SJCRH30 (cell line): ENCODE results near the gene KLF3. TPM values are rescaled to one million over a fixed set of nuclear protein-coding genes. Genes with fewer than 3 reads are reported as not detected.
A peak's percentile ranks its signal among the peaks of the same experiment; 100 is the strongest.

Source experiments
- DNase-seq, 2 experiments: peaks; one replicate each; pipeline ENCODE4 v3.0.0-alpha.2; 2015 to 2020
- H3K27ac ChIP-seq: fragments of 250-450 bp; sonication (Bioruptor Pico); 2 replicates; pipeline ENCODE4 v1.5.1; 2020; ENCODE audit warnings: mild to moderate bottlenecking, moderate library complexity
- H3K27me3 ChIP-seq: fragments of 250-450 bp; sonication (Bioruptor Pico); 2 replicates; pipeline ENCODE4 v1.5.1; 2020; ENCODE audit warnings: mild to moderate bottlenecking, moderate library complexity
- H3K36me3 ChIP-seq: fragments of 250-450 bp; sonication (Bioruptor Pico); 2 replicates; pipeline ENCODE4 v1.5.1; 2020; ENCODE audit warnings: mild to moderate bottlenecking, moderate library complexity
- H3K4me1 ChIP-seq: fragments of 250-450 bp; sonication (Bioruptor Pico); 2 replicates; pipeline ENCODE4 v1.5.1; 2020; ENCODE audit warnings: mild to moderate bottlenecking, moderate library complexity
- H3K4me3 ChIP-seq: fragments of 250-450 bp; sonication (Bioruptor Pico); 2 replicates; pipeline ENCODE4 v1.5.1; 2020; ENCODE audit warnings: mild to moderate bottlenecking, moderate library complexity
- H3K9me3 ChIP-seq: fragments of 250-450 bp; sonication (Bioruptor Pico); replicated peaks from 2 replicates; pipeline ENCODE4 v1.5.1; 2020; ENCODE audit warnings: mild to moderate bottlenecking, moderate library complexity
- total RNA-seq: library from RNA; depleted of rRNA; stranded (reverse); fragments of >200 nt; shearing (Covaris generic); gene quantifications from 2 replicates; pipeline ENCODE4 v1.2.3, GENCODE V29; 2014

The KLF3 gene
- total RNA-seq, 1 experiment from 2014 or later = 25.9 TPM

DNA sequence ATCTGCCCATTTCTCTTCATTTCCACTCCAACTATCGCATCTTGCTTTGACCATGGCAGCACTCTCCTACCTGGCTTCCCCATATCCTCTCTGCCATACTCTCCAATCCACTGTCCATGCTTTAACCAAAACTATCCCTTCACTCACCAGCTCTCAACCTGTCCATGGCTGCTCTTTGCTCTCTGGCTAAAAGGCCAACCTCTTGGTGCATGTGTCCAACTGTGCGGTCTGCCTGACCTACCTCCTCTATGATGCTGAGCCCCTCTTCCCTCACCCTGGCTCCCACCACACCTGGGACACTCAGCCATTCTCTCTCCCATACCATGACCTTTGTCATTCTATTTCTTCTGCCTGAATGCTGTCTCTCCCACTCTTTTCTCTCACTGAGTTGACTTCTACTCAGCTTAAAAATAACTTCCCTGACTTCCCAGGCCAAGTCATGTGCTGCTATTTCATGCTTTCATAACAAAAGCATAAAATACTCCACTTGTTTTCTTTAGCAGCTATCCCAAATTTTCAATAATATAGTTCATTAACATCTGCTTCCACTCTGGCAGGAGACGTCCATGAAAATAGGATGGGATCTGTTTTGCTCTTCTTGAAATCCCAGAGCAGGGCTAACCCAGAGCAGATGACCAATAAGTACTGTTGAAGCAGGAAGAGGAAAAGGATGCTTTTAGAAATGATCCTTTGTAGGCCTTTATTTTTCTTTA is 29.8 kb upstream of the KLF3 start:
- H3K9me3 ChIP-seq = no peaks in the 10 kb centered on the region
- H3K27ac ChIP-seq = no peak overlapping the region
- no peak for DNase-seq
- no peaks in the 10 kb centered on the region for H3K36me3 ChIP-seq
- no peaks in the 10 kb centered on the region for H3K4me1 ChIP-seq
- 0 out of 2 replicates have a peak, but pooled peaks cover 4% of the 10 kb centered on the region for H3K27me3 ChIP-seq
- H3K4me3 ChIP-seq = no peak overlapping the region

DNA sequence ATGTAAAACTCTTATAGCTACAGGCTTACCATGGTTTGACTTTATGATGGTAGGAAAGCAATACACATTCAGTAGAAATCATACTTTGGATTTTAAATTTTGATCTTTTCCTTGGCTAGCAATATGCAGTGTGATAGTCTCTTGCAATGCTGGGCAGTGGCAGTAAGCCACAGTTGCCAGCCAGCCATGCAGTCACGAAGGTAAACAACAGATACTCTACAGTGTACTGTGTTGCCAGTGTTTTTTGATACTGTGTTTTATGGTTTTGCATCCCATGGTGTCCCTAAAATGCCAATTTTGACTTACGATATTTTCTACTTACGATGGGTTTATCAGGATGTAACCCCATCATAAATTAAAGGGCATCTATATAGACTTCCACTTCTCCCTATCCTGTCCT is 24.8 kb upstream of the KLF3 start:
- no peak for DNase-seq

DNA sequence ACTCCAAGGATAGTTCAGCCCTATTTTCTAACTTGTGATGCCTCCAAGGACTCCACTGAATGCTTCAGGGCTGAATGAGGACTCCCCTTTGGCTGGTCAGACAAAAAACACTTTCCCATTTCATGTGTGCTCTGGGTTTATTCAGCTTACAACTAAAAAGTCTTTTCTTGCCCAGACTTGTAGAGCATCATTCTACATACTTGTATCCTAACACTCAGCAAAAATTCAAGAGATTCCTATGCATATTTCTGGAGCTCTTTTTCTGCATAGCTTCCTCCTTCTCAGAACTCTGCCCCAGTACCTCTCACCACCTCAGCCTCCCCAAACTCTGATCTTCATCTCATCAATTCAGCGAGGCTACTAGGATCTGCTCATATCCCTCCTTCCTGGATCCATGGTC is 22.2 kb upstream of the KLF3 start:
- no peaks in the 10 kb centered on the region for H3K36me3 ChIP-seq
- H3K27ac ChIP-seq = no peak overlapping the region
- H3K4me1 ChIP-seq = no peaks in the 10 kb centered on the region
- no peaks in the 10 kb centered on the region for H3K27me3 ChIP-seq
- DNase-seq = no peak
- no peak overlapping the region for H3K4me3 ChIP-seq
- H3K9me3 ChIP-seq = no peaks in the 10 kb centered on the region

More for the DNA sequence above, 24.8 kb upstream of the KLF3 start:
- no peak overlapping the region for H3K4me3 ChIP-seq
- no peaks in the 10 kb centered on the region for H3K27me3 ChIP-seq
- H3K4me1 ChIP-seq = no peaks in the 10 kb centered on the region
- H3K9me3 ChIP-seq = no peaks in the 10 kb centered on the region
- H3K27ac ChIP-seq = no peak overlapping the region
- H3K36me3 ChIP-seq = no peaks in the 10 kb centered on the region

DNA sequence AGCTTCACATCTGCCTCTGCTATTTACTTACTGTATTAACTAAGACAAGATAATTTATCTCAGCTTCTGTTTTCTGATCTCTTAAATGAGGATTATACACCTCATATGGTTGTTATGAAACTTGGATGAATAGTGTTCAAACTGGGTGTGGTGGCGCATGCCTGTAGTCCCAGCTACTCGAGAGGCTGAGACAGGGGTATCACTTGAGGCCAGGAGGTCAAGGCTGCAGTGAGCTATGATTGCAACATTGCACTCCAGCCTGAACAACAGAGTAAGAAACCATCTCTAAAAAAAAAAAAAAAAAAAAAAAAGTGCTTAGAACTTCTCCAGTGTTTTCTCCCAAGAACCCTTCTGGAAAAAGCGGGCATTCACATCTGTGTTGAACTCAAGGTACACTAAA is 19.8 kb upstream of the KLF3 start:
- Histone ChIP-seq H3K27ac (no peak overlapping the region), H3K9me3 (no peaks in the 10 kb centered on the region), H3K36me3 (no peaks in the 10 kb centered on the region), H3K4me1 (no peaks in the 10 kb centered on the region), H3K27me3 (no peaks in the 10 kb centered on the region), H3K4me3 (no peak overlapping the region)
- no peak for DNase-seq

DNA sequence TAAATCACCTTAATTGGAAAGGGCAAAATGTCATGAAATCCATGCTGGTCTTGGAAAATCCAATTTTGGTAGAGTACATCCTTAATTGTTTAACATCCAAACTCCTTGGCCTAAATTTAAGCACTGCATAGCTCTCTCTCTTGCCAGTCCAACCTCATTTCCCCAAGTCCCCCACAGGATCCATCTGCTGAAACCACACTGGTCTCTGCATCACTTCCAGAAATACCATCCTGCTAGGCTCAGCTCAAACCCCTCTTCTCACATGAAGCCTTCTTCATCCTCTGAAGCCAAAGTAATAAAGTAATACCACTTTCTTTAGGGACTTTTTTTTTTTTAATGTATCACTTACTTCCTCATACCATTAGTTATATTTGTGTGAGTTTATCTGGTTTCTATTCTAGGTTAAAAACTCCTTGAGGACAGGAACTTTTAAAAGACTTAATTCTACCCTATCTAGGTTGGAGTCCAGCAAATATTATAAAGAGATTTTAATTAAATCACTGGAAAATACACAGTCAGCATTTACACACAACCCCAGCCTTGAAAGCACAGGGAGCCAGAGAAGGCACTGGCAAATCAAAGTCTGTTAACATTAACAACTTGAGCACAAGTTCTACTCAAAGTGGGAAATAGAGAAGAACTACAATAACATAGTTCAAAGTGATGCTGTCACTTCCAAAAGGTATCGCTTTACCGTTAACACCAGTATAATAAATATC is 16.7 kb upstream of the KLF3 start:
- no peaks in the 10 kb centered on the region for H3K27me3 ChIP-seq
- no peak overlapping the region for H3K4me3 ChIP-seq
- H3K27ac ChIP-seq = no peak overlapping the region
- H3K36me3 ChIP-seq = no peaks in the 10 kb centered on the region
- DNase-seq = no peak
- no peaks in the 10 kb centered on the region for H3K9me3 ChIP-seq
- H3K4me1 ChIP-seq = no peaks in the 10 kb centered on the region

DNA sequence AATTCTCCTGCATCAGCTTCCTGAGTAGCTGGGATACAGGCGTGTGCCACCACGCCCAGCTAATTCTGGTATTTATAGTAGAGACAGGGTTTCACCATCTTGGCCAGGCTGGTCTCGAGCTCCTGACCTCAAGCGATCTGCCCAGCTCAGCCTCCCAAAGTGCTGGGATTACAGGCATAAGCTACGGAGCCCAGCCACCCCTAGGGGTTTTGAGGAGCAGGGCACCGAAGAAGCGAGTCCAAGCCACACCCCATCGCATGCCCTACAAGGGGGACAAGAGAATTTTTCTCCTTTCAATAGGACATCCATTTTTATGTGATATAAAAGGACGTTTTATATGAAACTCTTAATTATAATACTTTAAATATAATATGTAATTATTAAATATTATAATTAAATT is 13.9 kb upstream of the KLF3 start:
- Histone ChIP-seq H3K36me3 (no peaks in the 10 kb centered on the region), H3K27me3 (no peaks in the 10 kb centered on the region), H3K4me3 (no peak overlapping the region), H3K9me3 (no peaks in the 10 kb centered on the region), H3K27ac (no peak overlapping the region), H3K4me1 (no peaks in the 10 kb centered on the region)
- no peak for DNase-seq

DNA sequence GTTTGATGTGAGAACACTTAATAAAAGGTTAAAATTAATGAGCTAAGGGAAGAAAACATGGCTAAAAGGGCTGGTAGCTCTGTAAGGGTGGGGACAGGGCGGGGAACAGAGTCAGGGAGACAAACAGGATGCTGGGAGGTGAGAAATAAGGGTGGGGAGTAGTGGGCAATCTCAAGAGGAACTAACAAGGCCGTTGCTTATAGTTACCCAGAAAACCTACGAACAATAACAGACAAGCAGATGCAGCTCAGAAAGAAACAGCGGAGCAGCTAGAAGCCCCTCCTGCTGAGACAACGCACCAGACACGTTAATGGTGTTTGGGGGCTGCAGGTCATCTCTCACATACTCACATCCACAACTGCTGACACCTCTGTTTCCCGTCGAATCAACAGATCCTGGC is 9.7 kb upstream of the KLF3 start:
- no peaks in the 10 kb centered on the region for H3K36me3 ChIP-seq
- DNase-seq = no peak
- no peaks in the 10 kb centered on the region for H3K9me3 ChIP-seq
- no peak overlapping the region for H3K27ac ChIP-seq
- no peaks in the 10 kb centered on the region for H3K27me3 ChIP-seq
- H3K4me1 ChIP-seq = no peaks in the 10 kb centered on the region
- H3K4me3 ChIP-seq = no peak overlapping the region

DNA sequence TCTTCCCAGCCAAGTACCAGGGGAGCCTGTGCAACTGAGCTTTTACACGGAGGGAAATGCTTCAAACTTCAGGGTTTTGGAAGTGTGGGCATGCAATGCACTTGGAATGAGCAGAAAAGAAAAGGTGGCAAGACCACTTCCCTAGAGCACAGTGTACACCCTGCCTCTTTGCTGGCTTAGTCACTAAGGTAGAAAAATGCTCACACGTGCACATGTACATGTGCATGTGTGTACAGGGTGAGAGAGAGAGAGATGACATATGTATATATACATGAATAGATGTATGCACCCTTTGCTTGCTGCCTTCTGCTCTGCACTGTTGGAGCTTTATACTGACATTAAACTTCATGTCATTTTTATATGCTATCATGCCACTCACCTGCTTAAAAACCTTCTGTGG is 7.9 kb upstream of the KLF3 start:
- DNase-seq = no peak
- Histone ChIP-seq H3K9me3 (no peaks in the 10 kb centered on the region), H3K27me3 (no peaks in the 10 kb centered on the region), H3K4me3 (no peak overlapping the region), H3K4me1 (no peaks in the 10 kb centered on the region), H3K27ac (no peak overlapping the region), H3K36me3 (no peaks in the 10 kb centered on the region)

DNA sequence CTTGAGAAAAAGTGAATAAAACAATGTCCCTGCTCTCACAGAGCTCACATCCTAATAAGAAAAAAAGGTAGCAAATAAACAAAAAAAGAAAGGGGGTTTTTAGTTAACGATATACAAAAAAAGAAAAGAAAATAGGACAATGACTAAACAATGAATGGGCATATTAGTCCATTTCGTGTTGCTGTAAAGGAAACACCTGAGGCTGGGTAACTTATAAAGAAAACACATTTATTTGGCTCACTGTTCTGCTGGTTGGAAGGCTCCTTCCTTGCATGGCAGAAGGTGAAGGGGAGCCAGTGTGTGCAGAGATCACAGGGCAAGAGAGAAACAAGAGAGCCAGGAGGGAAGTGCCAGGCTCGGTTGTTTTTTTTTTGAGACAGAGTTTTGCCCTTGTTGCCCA is 4.7 kb upstream of the KLF3 start:
- Histone ChIP-seq H3K4me1 (no peaks in the 10 kb centered on the region), H3K27ac (no peak overlapping the region), H3K9me3 (no peaks in the 10 kb centered on the region), H3K4me3 (no peak overlapping the region), H3K27me3 (no peaks in the 10 kb centered on the region), H3K36me3 (no peaks in the 10 kb centered on the region)
- no peak for DNase-seq

DNA sequence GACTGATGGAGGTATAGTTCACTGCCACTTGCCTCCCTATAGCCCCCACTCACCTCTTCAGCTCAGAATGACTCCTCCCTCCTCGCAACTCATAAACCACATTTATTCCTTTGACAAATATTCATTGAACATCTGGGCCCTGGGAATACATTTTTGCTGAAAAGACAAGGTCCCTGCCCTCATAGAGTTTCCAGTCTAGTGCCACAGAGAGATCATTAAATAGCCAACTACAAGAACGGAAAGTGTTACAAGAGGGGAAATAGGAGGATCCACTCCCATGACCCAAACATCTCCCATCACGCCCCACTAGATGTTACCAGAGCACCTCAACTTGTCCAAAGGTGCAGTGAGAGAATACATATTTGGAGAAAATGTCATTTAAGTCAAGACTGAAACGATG is 3.2 kb upstream of the KLF3 start:
- no peak for DNase-seq
- no peaks in the 10 kb centered on the region for H3K9me3 ChIP-seq
- H3K36me3 ChIP-seq = no peaks in the 10 kb centered on the region
- peaks cover 2% of the 10 kb centered on the region; the same call in 1 of the 2 replicates for H3K4me1 ChIP-seq
- H3K27me3 ChIP-seq = no peaks in the 10 kb centered on the region
- no peak overlapping the region for H3K27ac ChIP-seq
- no peak overlapping the region for H3K4me3 ChIP-seq

DNA sequence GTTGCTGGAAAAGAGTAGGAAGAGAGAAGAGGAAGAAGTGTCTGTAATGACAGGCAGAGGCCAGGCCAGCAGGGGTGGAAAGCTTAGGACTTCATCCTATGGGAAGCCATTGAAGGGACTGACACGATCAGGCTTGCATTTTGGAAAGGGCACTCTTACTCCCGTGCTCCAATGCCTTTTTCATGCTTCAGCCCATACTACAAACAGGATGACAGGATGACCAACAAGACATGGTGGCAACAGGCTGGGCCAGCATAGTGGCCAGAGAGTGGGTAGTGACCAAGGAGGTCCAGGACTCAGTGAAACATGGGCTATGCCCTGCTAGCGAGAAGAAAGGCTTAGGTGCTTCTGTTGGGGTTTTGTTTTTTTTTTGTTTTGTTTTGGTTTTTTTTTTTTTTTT is 2.6 kb upstream of the KLF3 start:
- Histone ChIP-seq H3K9me3 (no peaks in the 10 kb centered on the region), H3K27ac (no peak overlapping the region), H3K36me3 (no peaks in the 10 kb centered on the region), H3K4me3 (no peak overlapping the region), H3K27me3 (no peaks in the 10 kb centered on the region), H3K4me1 (peaks cover 4% of the 10 kb centered on the region)
- no peak for DNase-seq

DNA sequence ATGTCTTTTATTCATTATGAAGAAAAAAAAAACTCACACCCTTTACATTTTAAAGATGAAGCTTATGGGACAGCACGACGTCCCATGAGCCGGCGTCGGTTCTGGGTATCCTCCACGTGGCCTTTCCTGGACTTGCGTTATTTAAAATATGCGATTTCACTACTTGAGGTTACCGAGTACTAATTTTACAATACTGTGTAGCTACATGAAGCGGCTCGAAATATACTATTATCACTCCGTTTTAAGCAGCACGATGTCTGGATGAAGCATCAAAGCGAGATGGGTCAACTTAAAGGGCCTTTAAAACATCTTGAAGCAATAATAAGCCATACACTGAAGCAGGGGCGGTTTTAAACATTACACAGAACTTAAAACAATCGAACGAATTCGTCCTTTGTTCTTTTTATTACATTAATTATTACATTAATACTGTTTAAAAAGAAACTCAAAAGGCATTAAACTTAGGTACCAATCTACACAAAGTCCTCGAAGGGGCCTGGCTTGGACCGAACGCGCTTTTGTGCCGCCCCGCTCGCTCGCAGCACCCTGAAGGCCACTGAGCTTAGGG is 1.4 kb upstream of the KLF3 start:
- Histone ChIP-seq H3K36me3 (no peaks in the 10 kb centered on the region), H3K9me3 (no peaks in the 10 kb centered on the region), H3K4me3 (peak overlapping the region; percentile 91), H3K4me1 (peaks cover 7% of the 10 kb centered on the region), H3K27me3 (no peaks in the 10 kb centered on the region), H3K27ac (peak overlapping the region; percentile 86)
- no peak for DNase-seq

DNA sequence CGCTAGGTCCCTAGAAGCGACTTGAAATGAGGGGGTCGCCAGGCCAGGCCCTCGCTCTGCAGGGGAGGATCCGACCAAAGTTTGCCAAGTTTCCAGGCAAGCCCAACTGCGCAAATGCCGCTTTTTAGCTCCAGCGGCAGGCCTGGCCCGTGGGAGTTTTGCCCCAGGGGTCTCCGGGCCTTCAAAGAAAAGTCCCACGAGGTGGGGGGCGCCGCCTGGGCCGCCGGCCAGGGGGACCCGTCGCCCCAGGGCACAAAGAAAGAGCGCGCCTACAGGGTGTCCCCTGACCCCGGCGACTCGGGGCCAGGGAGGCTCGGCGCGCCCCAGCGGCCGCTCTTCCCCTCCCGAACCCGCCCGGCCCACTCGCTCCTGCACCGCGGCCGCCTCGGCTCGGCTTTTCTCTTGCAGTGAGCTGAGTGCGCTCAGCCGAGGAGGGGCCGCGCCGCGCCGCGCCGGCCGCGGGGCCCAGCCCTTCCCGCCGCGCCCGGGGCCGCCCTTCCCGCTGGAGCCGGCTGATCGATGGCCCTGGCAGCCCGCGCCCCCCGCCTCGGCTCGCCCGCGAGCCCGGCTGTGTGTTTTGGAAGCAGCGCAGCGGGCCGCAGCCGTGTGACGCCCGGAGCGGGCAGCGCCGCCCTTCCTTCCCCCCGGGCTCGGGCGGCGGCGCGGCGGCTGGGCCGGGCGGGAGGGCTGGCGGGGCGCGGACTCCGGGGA is 754 bp upstream of the KLF3 start:
- peaks cover 10% of the 10 kb centered on the region for H3K4me1 ChIP-seq

DNA sequence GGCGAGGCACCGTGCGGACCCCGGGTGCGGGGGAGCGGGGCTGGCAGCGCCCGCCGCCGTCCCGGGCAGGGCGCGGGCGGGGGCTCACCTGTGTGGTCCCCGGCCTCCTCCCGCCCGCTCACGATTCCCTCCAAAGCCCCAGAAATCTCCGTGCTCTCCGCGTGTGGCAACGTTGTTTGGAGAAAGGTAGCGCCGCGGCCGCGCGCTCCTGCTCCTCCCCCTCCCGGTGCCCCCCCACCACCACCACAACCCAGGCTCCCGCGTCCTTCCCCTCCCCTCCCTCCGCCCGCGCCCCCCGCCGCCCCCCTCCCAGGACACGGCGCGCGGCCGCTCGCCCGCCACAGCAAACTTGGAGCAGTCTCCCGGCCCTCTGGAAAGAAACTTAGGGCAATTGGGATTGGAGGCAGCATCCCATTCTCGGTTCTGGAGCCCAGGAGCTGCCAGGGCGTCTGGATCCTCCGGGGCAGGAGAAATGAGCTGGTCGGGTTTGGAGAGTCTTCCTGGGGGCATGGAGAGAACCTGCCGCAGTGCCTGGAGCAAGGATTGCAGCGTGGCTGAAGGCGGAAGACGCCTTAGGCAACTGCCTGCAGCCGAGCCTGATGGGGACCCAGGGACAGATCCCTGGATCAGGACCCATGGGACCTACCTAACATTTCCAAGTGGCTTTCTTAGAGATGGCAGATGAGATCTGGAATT is 855 bp downstream of the KLF3 start:
- Histone ChIP-seq H3K9me3 (no peaks in the 10 kb centered on the region), H3K36me3 (no peaks in the 10 kb centered on the region)
- DNase-seq = peak; percentile 64 to 76

More for the DNA sequence above, 754 bp upstream of the KLF3 start:
- Histone ChIP-seq H3K27ac (peak overlapping the region; percentile 86), H3K36me3 (no peaks in the 10 kb centered on the region), H3K4me3 (peak overlapping the region; percentile 91), H3K27me3 (no peaks in the 10 kb centered on the region), H3K9me3 (no peaks in the 10 kb centered on the region)
- DNase-seq = peak; percentile 44 to 64

More for the DNA sequence above, 855 bp downstream of the KLF3 start:
- no peaks in the 10 kb centered on the region for H3K27me3 ChIP-seq
- peaks cover 17% of the 10 kb centered on the region for H3K4me1 ChIP-seq
- peak overlapping the region; percentile 96 for H3K4me3 ChIP-seq
- peak overlapping the region; percentile 67 for H3K27ac ChIP-seq
